Stimulated activated CD4-positive, alpha-beta T cell treated with anti-CD3 and anti-CD28 coated beads, Interleukin-2, amount 100 ng/mL, for 4 hours (primary cell): ENCODE measurements around the gene KIF22.

Experiments
- DNase-seq: peaks from one replicate; pipeline ENCODE4 v3.0.0-alpha.2; 2020; ENCODE audit warnings: low read depth

The KIF22 gene

GRCh38 chr16:29804020-29804419, 13.5 kb downstream of the KIF22 start:
- DNase-seq, result no peak

GRCh38 chr16:29804455-29805231, 14.1 kb downstream of the KIF22 start:
- no peak for DNase-seq

GRCh38 chr16:29805232-29806098, 14.9 kb downstream of the KIF22 start:
- DNase-seq, result peak; percentile 95

- DNase-seq, result peak; percentile 66
These were observed 15.6 kb downstream of the KIF22 start, which contains the start of gene MAZ for GRCh38 chr16:29806099-29806579. Gene MAZ (plus strand): TSS chr16:29806529. CDS start chr16:29806702, 173 bp downstream.

GRCh38 chr16:29806641-29807425, 16.3 kb downstream of the KIF22 start:
- no peak for DNase-seq

- DNase-seq, result peak; percentile 83
These were observed 17.1 kb downstream of the KIF22 start for GRCh38 chr16:29807426-29808218.

GRCh38 chr16:29808219-29808900, 17.8 kb downstream of the KIF22 start:
- DNase-seq, result no peak

GRCh38 chr16:29809031-29809747, 18.6 kb downstream of the KIF22 start:
- no peak for DNase-seq

- DNase-seq, result no peak
These were observed 19.5 kb downstream of the KIF22 start for GRCh38 chr16:29809850-29810698.

- no peak for DNase-seq
These were observed 20.2 kb downstream of the KIF22 start for GRCh38 chr16:29810699-29811169.

GRCh38 chr16:29811170-29811895, 20.8 kb downstream of the KIF22 start:
- DNase-seq, result peak; percentile 54

GRCh38 chr16:29811896-29812665, 21.5 kb downstream of the KIF22 start, which contains the start of gene PRRT2:
Gene PRRT2 (plus strand): TSS chr16:29812193. CDS start chr16:29813055, 862 bp downstream.
- no peak for DNase-seq

GRCh38 chr16:29812754-29813643, 22.4 kb downstream of the KIF22 start:
- DNase-seq, result no peak

- no peak for DNase-seq
These were observed 23.4 kb downstream of the KIF22 start for GRCh38 chr16:29813644-29814562.

- DNase-seq, result no peak
These were observed 24.0 kb downstream of the KIF22 start for GRCh38 chr16:29814592-29814991.
